Prostate gland (tissue), 2 donors: Measurements from ENCODE around the gene KRT40. TPM values are rescaled to one million over a fixed set of nuclear protein-coding genes. Genes with fewer than 3 reads are reported as not detected.

ENCODE experiments used
- DNase-seq: peaks from one replicate; pipeline ENCODE4 v3.0.0-alpha.2; 2019; ENCODE audit warnings: low spot score
- H3K27ac ChIP-seq, 2 donors: fragments of 200-600 bp; sonication (generic); 2 replicates each; pipeline ENCODE4 v1.5.1; 2017 to 2019
- H3K27me3 ChIP-seq: fragments of 200-600 bp; sonication (generic); replicated peaks from 2 replicates; pipeline ENCODE4 v1.5.1; 2019; ENCODE audit not compliant: insufficient read depth
- H3K36me3 ChIP-seq, 2 donors: fragments of 200-600 bp; sonication (generic); 1 replicate in 1 of 2; 2 replicates in 1 of 2; pipeline versions ENCODE4 v1.5.1 to v1.8.1; 2017 to 2019
- H3K4me1 ChIP-seq: fragments of 200-600 bp; sonication (generic); replicated peaks from 2 replicates; pipeline ENCODE4 v1.5.1; 2019
- H3K4me3 ChIP-seq, 2 donors: fragments of 200-600 bp; sonication (generic); 2 replicates each; pipeline ENCODE4 v1.5.1; 2017 to 2019
- H3K9me3 ChIP-seq: fragments of 200-600 bp; sonication (generic); 2 replicates; pipeline ENCODE4 v1.5.1; 2017
- CTCF ChIP-seq, 4 experiments: fragments of 200-600 bp in 2 of 4; fragments of 450-650 bp in 2 of 4; sonication (generic) in 2 of 4; IDR thresholded peaks; 1 replicate in 3 of 4; 2 replicates in 1 of 4; pipeline ENCODE4 v1.5.1; 2016 to 2019; ENCODE audit warnings: antibody characterized with exemption in 4 of 4, mild to moderate bottlenecking in 2 of 4, moderate library complexity in 2 of 4
- POLR2A ChIP-seq: fragments of 450-650 bp; IDR thresholded peaks from one replicate; pipeline ENCODE4 v1.6.1; 2016; ENCODE audit warnings: antibody characterized with exemption, mild to moderate bottlenecking
- POLR2AphosphoS5 ChIP-seq: sonication (generic); formaldehyde crosslinking; IDR thresholded peaks from one replicate; pipeline ENCODE4 v1.6.1; 2017; ENCODE audit warnings: antibody characterized with exemption
- WGBS: methylation state at CpG from one replicate; pipeline ENCODE4 v1.1.5; 2018; 5-methylcytosine and 5-hydroxymethylcytosine counted together
- intact Hi-C: fragments of 100-400 bp; cut with DNase I; formaldehyde crosslinking; loops from one replicate; pipeline ENCODE4 v1.14.2; 2022
- total RNA-seq, 2 donors: library from RNA; depleted of rRNA; stranded (reverse); fragments of >200 nt; gene quantifications; one replicate each; pipeline ENCODE4 v1.1.0, GENCODE V29; 2016

The KRT40 gene
- total RNA-seq, 2 donors from 2014 or later = 0.74 TPM; not detected in 1

GRCh38 chr17:41009301-41009760 lies 25.2 kb upstream of the KRT40 start:
- peak; percentile 14 for TF ChIP-seq POLR2AphosphoS5
- no peak for TF ChIP-seq POLR2A
- intact Hi-C loops = no loop called here
- Histone ChIP-seq H3K9me3 (no peaks in the 10 kb centered on the region), H3K36me3 (no peaks in the 10 kb centered on the region), H3K4me1 (no peaks in the 10 kb centered on the region), H3K27me3 (no peaks in the 10 kb centered on the region), H3K27ac (no peak overlapping the region), H3K4me3 (no peak overlapping the region)
- 28% methylated on average over 4 of the region's 4 CpGs for WGBS
- no peak for DNase-seq

- no peak within 1 kb of the TSS for H3K27ac ChIP-seq
- intact Hi-C loops = no loop called here
These were observed 24.7 kb upstream of the KRT40 start, which contains the start of gene KRTAP3-1 for GRCh38 chr17:41008811-41009210. Gene KRTAP3-1, minus strand, starts transcription at chr17:41009128. Its CDS starts 54 bp downstream, at chr17:41009074.

GRCh38 chr17:41004397-41004796 lies 20.3 kb upstream of the KRT40 start:
- no peaks in the 10 kb centered on the region for H3K4me1 ChIP-seq
- no peak for TF ChIP-seq CTCF (IDR thresholded peaks at IDR 0.05)
- no peak for TF ChIP-seq POLR2AphosphoS5

More at GRCh38 chr17:41008811-41009210, 24.7 kb upstream of the KRT40 start, which contains the start of gene KRTAP3-1:
- Histone ChIP-seq H3K27me3 (no peaks in the 10 kb centered on the region), H3K4me3 (no peak within 1 kb of the TSS), H3K9me3 (no peaks in the 10 kb centered on the region), H3K4me1 (no peaks in the 10 kb centered on the region), H3K36me3 (no peaks in the 10 kb centered on the region)
- WGBS = 73% methylated on average over 8 of the region's 8 CpGs
- no peak for TF ChIP-seq POLR2AphosphoS5
- TF ChIP-seq POLR2A = no peak
- TF ChIP-seq CTCF (IDR thresholded peaks at IDR 0.05) = no peak
- DNase-seq = no peak

GRCh38 chr17:41003926-41004325 lies 19.8 kb upstream of the KRT40 start:
- H3K27ac ChIP-seq = no peak overlapping the region
- TF ChIP-seq CTCF (IDR thresholded peaks at IDR 0.05) = no peak
- no peak for TF ChIP-seq POLR2AphosphoS5
- no peak for TF ChIP-seq POLR2A
- 62% methylated on average over 4 of the region's 4 CpGs for WGBS

More at GRCh38 chr17:41004397-41004796, 20.3 kb upstream of the KRT40 start:
- no peak overlapping the region for H3K27ac ChIP-seq
- H3K9me3 ChIP-seq = no peaks in the 10 kb centered on the region
- intact Hi-C loops = no loop called here
- H3K36me3 ChIP-seq = no peaks in the 10 kb centered on the region
- H3K4me3 ChIP-seq = no peak overlapping the region
- H3K27me3 ChIP-seq = no peaks in the 10 kb centered on the region
- no peak for DNase-seq
- 94% methylated on average over 3 of the region's 3 CpGs for WGBS

GRCh38 chr17:41002814-41003213 lies 18.7 kb upstream of the KRT40 start:
- intact Hi-C loops = no loop called here
- H3K9me3 ChIP-seq = no peaks in the 10 kb centered on the region
- H3K27ac ChIP-seq = no peak overlapping the region
- H3K27me3 ChIP-seq = no peaks in the 10 kb centered on the region
- H3K4me1 ChIP-seq = no peaks in the 10 kb centered on the region
- no peak overlapping the region for H3K4me3 ChIP-seq
- no peak for DNase-seq
- 82% methylated on average over 5 of the region's 5 CpGs for WGBS
- TF ChIP-seq POLR2A = no peak
- TF ChIP-seq POLR2AphosphoS5 = no peak
- TF ChIP-seq CTCF (IDR thresholded peaks at IDR 0.05) = no peak
- no peaks in the 10 kb centered on the region for H3K36me3 ChIP-seq

More at GRCh38 chr17:41003926-41004325, 19.8 kb upstream of the KRT40 start:
- intact Hi-C loops = no loop called here
- Histone ChIP-seq H3K4me1 (no peaks in the 10 kb centered on the region), H3K36me3 (no peaks in the 10 kb centered on the region), H3K4me3 (no peak overlapping the region), H3K9me3 (no peaks in the 10 kb centered on the region), H3K27me3 (no peaks in the 10 kb centered on the region)
- no peak for DNase-seq
